Astrocyte (in vitro differentiated cells and primary cell): ENCODE results near the gene INHBE.

Experiments
- CTCF ChIP-seq: IDR thresholded peaks from 2 replicates; pipeline ENCODE4 v1.5.1; 2011; ENCODE audit warnings: low read depth, mild to moderate bottlenecking, inconsistent platforms, low read length, moderate library complexity; ENCODE audit not compliant: insufficient read depth
- EZH2 ChIP-seq: IDR thresholded peaks from 2 replicates; pipeline ENCODE4 v1.6.1; 2012; ENCODE audit warnings: mild to moderate bottlenecking, low read length, inconsistent platforms; ENCODE audit not compliant: insufficient read depth

- no peak for TF ChIP-seq CTCF
- TF ChIP-seq EZH2: no peak
These were observed 26.6 kb downstream of the INHBE start for GRCh38 chr12:57481671-57482070.
